Globus pallidus (tissue), 1 donor: ENCODE data around the gene MDM4.
"Not testable (repeated sequence)": the region's sequence is repeated elsewhere in the genome, so short reads cannot be mapped to it uniquely, and the experiment has no call there.

Experiments used
- DNase-seq: peaks from one replicate; pipeline ENCODE4 v3.0.0-alpha.2; 2015; ENCODE audit warnings: low spot score

MDM4 gene

GRCh38 chr1:204517382-204517781 lies 1.2 kb downstream of the MDM4 start:
- not testable (repeated sequence) for DNase-seq

GRCh38 chr1:204520834-204521709 lies 4.9 kb downstream of the MDM4 start:
- DNase-seq, result no peak

GRCh38 chr1:204521941-204522521 lies 5.8 kb downstream of the MDM4 start:
- not testable (repeated sequence) for DNase-seq

- DNase-seq, result no peak
Observed at GRCh38 chr1:204523605-204524215, 7.5 kb downstream of the MDM4 start.

- no peak for DNase-seq
Observed at GRCh38 chr1:204524986-204525385, 8.8 kb downstream of the MDM4 start.

- no peak for DNase-seq
Observed at GRCh38 chr1:204528241-204528640, 12.0 kb downstream of the MDM4 start.

GRCh38 chr1:204528677-204529076 lies 12.5 kb downstream of the MDM4 start:
- DNase-seq, result no peak

- no peak for DNase-seq
Observed at GRCh38 chr1:204529371-204529895, 13.2 kb downstream of the MDM4 start.

- DNase-seq, result no peak
Observed at GRCh38 chr1:204530932-204531331, 14.7 kb downstream of the MDM4 start.

- no peak for DNase-seq
Observed at GRCh38 chr1:204532832-204533231, 16.6 kb downstream of the MDM4 start.

- no peak for DNase-seq
Observed at GRCh38 chr1:204541626-204542025, 25.4 kb downstream of the MDM4 start.

- no peak for DNase-seq
Observed at GRCh38 chr1:204544321-204544720, 28.1 kb downstream of the MDM4 start.

GRCh38 chr1:204545202-204545601 lies 29.0 kb downstream of the MDM4 start:
- DNase-seq, result no peak

- DNase-seq, result no peak
Observed at GRCh38 chr1:204545881-204546280, 29.7 kb downstream of the MDM4 start.

- no peak for DNase-seq
Observed at GRCh38 chr1:204548265-204548664, 32.1 kb downstream of the MDM4 start.

- DNase-seq, result no peak
Observed at GRCh38 chr1:204549313-204549712, 33.1 kb downstream of the MDM4 start.

GRCh38 chr1:204550926-204551325 lies 34.7 kb downstream of the MDM4 start:
- DNase-seq, result no peak

- DNase-seq, result no peak
Observed at GRCh38 chr1:204556458-204557052, 40.3 kb downstream of the MDM4 start.

GRCh38 chr1:204558467-204558866 lies 42.3 kb downstream of the MDM4 start:
- DNase-seq, result no peak

GRCh38 chr1:204560002-204560401 lies 43.8 kb downstream of the MDM4 start:
- DNase-seq, result not testable (repeated sequence)

GRCh38 chr1:204560590-204561150 lies 44.5 kb downstream of the MDM4 start:
- DNase-seq, result no peak
